Measurements from ENCODE around the gene NDUFA13.

- no peak for TF ChIP-seq CTCF (tag by site-specific recombination; IDR thresholded peaks at IDR 0.05)
- no peak for TF ChIP-seq KLF17 (tag by site-specific recombination; IDR thresholded peaks at IDR 0.05)
- TF ChIP-seq ZNF324 (tag by site-specific recombination; IDR thresholded peaks at IDR 0.05): no peak
- no peak for TF ChIP-seq ZBTB49 (tag by site-specific recombination; IDR thresholded peaks at IDR 0.05; ENCODE audit: low read depth)
- TF ChIP-seq ZNF626 (tag by site-specific recombination; IDR thresholded peaks at IDR 0.05): no peak
- TF ChIP-seq ZXDB (tag by site-specific recombination; IDR thresholded peaks at IDR 0.05): no peak
- TF ChIP-seq AEBP2 (tag by site-specific recombination; IDR thresholded peaks at IDR 0.05; ENCODE audit: borderline replicate concordance): no peak
- TF ChIP-seq PRDM4 (tag by site-specific recombination; IDR thresholded peaks at IDR 0.05): no peak
Observed at GRCh38 chr19:19527674-19528625, 11.9 kb downstream of the NDUFA13 start.
